RKO (cell line): ENCODE data around the gene MLPH.
"Not testable (repeated sequence)": the region's sequence is repeated elsewhere in the genome, so short reads cannot be mapped to it uniquely, and the experiment has no call there.

Source experiments
- DNase-seq: peaks from one replicate; pipeline ENCODE4 v3.0.0-alpha.2; 2016; ENCODE audit warnings: low spot score

MLPH gene

GRCh38 chr2:237588044-237588696 lies 101.1 kb downstream of the MLPH start:
- DNase-seq = no peak

- no peak for DNase-seq
Measured at GRCh38 chr2:237590272-237591140, 103.5 kb downstream of the MLPH start, which contains the start of gene RAB17. Gene RAB17, minus strand, starts transcription at chr2:237590734. Its CDS starts 4,580 bp downstream, at chr2:237586154.

GRCh38 chr2:237591141-237591881 lies 104.3 kb downstream of the MLPH start:
- DNase-seq = no peak

GRCh38 chr2:237592425-237592980 lies 105.5 kb downstream of the MLPH start:
- no peak for DNase-seq

- DNase-seq = no peak
Measured at GRCh38 chr2:237593036-237593435, 106.0 kb downstream of the MLPH start.

GRCh38 chr2:237593596-237594320 lies 106.7 kb downstream of the MLPH start:
- no peak for DNase-seq

GRCh38 chr2:237594514-237594871 lies 107.4 kb downstream of the MLPH start:
- DNase-seq = no peak

GRCh38 chr2:237595829-237596519 lies 108.9 kb downstream of the MLPH start:
- not testable (repeated sequence) for DNase-seq

- DNase-seq = no peak
Measured at GRCh38 chr2:237596520-237597195, 109.6 kb downstream of the MLPH start.

GRCh38 chr2:237597196-237598145 lies 110.4 kb downstream of the MLPH start:
- no peak for DNase-seq

- no peak for DNase-seq
Measured at GRCh38 chr2:237598468-237599208, 111.6 kb downstream of the MLPH start.

GRCh38 chr2:237599465-237600110 lies 112.5 kb downstream of the MLPH start:
- no peak for DNase-seq

GRCh38 chr2:237600205-237600846 lies 113.3 kb downstream of the MLPH start:
- no peak for DNase-seq

GRCh38 chr2:237601453-237602116 lies 114.5 kb downstream of the MLPH start:
- no peak for DNase-seq

- no peak for DNase-seq
Measured at GRCh38 chr2:237602409-237602808, 115.4 kb downstream of the MLPH start.

- DNase-seq = no peak
Measured at GRCh38 chr2:237603049-237603717, 116.1 kb downstream of the MLPH start.
